K562 (cell line): Measurements from ENCODE around the gene SLAMF8. TPM values are rescaled to one million over a fixed set of nuclear protein-coding genes. Genes with fewer than 3 reads are reported as not detected.

Experiments used
- ATAC-seq: fragments of 200-7000 bp; cut with Tn5 transposase; 3 replicates; pipeline ENCODE4 v1.9.1; 2020; ENCODE audit warnings: moderate library complexity
- BruUV-seq: library from RNA; stranded (reverse); fragments of 400-500 nt; replicated peaks from 2 replicates; lab custom pipeline; 2021; lab: Mats Ljungman, UMichigan
- CTCF ChIA-PET: fragments of 300-600 bp; formaldehyde crosslinking; extraction: SDS; loops from one replicate; lab custom pipeline; 2021; ENCODE audit warnings: low intra/inter-chr PET ratio; lab: Yijun Ruan, JAX
- POLR2A ChIA-PET: fragments of 300-600, 350-650 bp; sonication (Branson Sonifier 250); formaldehyde crosslinking; extraction: SDS; loops from one replicate; lab custom pipeline; 2021; ENCODE audit warnings: antibody characterized with exemption, inconsistent platforms; lab: Yijun Ruan, JAX
- DNase-seq, 4 experiments: peaks; one replicate each; pipeline versions ENCODE4 v3.0.0 to v3.0.0-alpha.2; 2011 to 2018; ENCODE audit warnings: low spot score in 3 of 4, mixed read lengths in 3 of 4; ENCODE audit errors: extremely low read depth in 1 of 4
- FAIRE-seq: peaks from 2 replicates; lab custom pipeline; 2011; peaks lifted over from hg19 to GRCh38; lab: Jason Lieb, UNC
- H2AFZ ChIP-seq: 2 replicates; pipeline ENCODE4 v1.6.0; 2011; ENCODE audit warnings: low read depth, low read length, control low read depth, inconsistent platforms
- H3K27ac ChIP-seq: fragments of 200-600 bp; 3 replicates; pipeline ENCODE4 v1.8.0; 2011; ENCODE audit warnings: low read depth, mild to moderate bottlenecking, control low read depth, inconsistent platforms, low read length, moderate library complexity, mixed read lengths; ENCODE audit errors: extremely low read depth
- H3K27me3 ChIP-seq, 2 experiments: fragments of 300-600 bp in 1 of 2; 2 replicates in 1 of 2; 3 replicates in 1 of 2; pipeline versions ENCODE4 v1.6.0 to v1.8.0; 2011; ENCODE audit warnings: inconsistent platforms in 2 of 2, low read length in 2 of 2, mild to moderate bottlenecking in 1 of 2, mixed read lengths in 1 of 2, moderate library complexity in 1 of 2; ENCODE audit not compliant: control insufficient read depth in 2 of 2, insufficient read depth in 2 of 2
- H3K36me3 ChIP-seq: fragments of 300-600 bp; 3 replicates; pipeline ENCODE4 v1.8.0; 2011; ENCODE audit warnings: mild to moderate bottlenecking, low read length, inconsistent platforms; ENCODE audit not compliant: control insufficient read depth, insufficient read depth
- H3K4me1 ChIP-seq, 2 experiments: fragments of 200-600 bp in 1 of 2; replicated peaks in 1 of 2; 2 replicates in 1 of 2; 3 replicates in 1 of 2; pipeline versions ENCODE4 v1.5.1 to v1.8.0; 2011; ENCODE audit warnings: inconsistent platforms in 2 of 2, low read length in 2 of 2, mild to moderate bottlenecking in 1 of 2, mixed read lengths in 1 of 2, moderate library complexity in 1 of 2; ENCODE audit not compliant: control insufficient read depth in 2 of 2, insufficient read depth in 2 of 2
- H3K4me2 ChIP-seq: 2 replicates; pipeline ENCODE4 v1.6.1; 2011; ENCODE audit warnings: low read length, control low read depth, inconsistent platforms, mixed read lengths; ENCODE audit not compliant: insufficient read depth
- H3K4me3 ChIP-seq: fragments of 200-600 bp; sonication (generic), shearing (Covaris generic); 2 replicates; pipeline ENCODE4 v1.5.1; 2016; ENCODE audit warnings: control low read depth, inconsistent platforms
- H3K79me2 ChIP-seq: fragments of 200-600 bp; 3 replicates; pipeline ENCODE4 v1.8.0; 2011; ENCODE audit warnings: low read length, inconsistent platforms; ENCODE audit not compliant: control insufficient read depth, insufficient read depth
- H3K9ac ChIP-seq, 2 experiments: 2 replicates each; pipeline versions ENCODE4 v1.6.0 to v1.6.1; 2011; ENCODE audit warnings: low read depth in 2 of 2, low read length in 2 of 2, control low read depth in 1 of 2, inconsistent platforms in 1 of 2, mild to moderate bottlenecking in 1 of 2, mixed read lengths in 1 of 2; ENCODE audit not compliant: insufficient read depth in 1 of 2
- H3K9me1 ChIP-seq: one replicate; pipeline ENCODE4 v1.6.0; 2011; ENCODE audit warnings: inconsistent platforms, mild to moderate bottlenecking, low read length, moderate library complexity; ENCODE audit not compliant: control insufficient read depth, insufficient read depth
- H3K9me3 ChIP-seq: replicated peaks from 2 replicates; pipeline ENCODE4 v1.5.1; 2011; ENCODE audit warnings: low read depth, low read length, inconsistent platforms; ENCODE audit not compliant: control insufficient read depth, insufficient read depth
- H4K20me1 ChIP-seq: replicated peaks from 2 replicates; pipeline ENCODE4 v1.6.1; 2011; ENCODE audit warnings: low read length, inconsistent platforms, mixed read lengths; ENCODE audit not compliant: control insufficient read depth, insufficient read depth
- HLTF ChIP-seq: fragments of 450-650 bp; IDR thresholded peaks from 2 replicates; pipeline ENCODE4 v1.6.1; 2016
- KAT2B ChIP-seq: IDR thresholded peaks from one replicate; pipeline ENCODE4 v1.6.1; 2012; ENCODE audit warnings: low read depth, mild to moderate bottlenecking, control low read depth, inconsistent platforms, low read length, moderate library complexity
- REST ChIP-seq, 2 experiments: fragments of 450-650 bp; formaldehyde crosslinking in 1 of 2; IDR thresholded peaks; 2 replicates each; pipeline versions ENCODE4 v1.4.0 to v1.6.1; 2014 to 2020; ENCODE audit warnings: mild to moderate bottlenecking in 2 of 2, borderline replicate concordance in 1 of 2, low read depth in 1 of 2
- SAP30 ChIP-seq: fragments of 200-600 bp; sonication (generic); IDR thresholded peaks from 2 replicates; pipeline ENCODE4 v1.6.1; 2012; ENCODE audit warnings: borderline replicate concordance, low read depth, mild to moderate bottlenecking, moderate library complexity, low read length, control low read depth, inconsistent platforms; ENCODE audit not compliant: insufficient read depth, poor library complexity, severe bottlenecking
- SMAD3 ChIP-seq: fragments of 450-650 bp; formaldehyde crosslinking; conservative IDR thresholded peaks from 2 replicates; pipeline ENCODE4 v1.4.0; 2020; ENCODE audit warnings: mild to moderate bottlenecking
- SMARCA4 ChIP-seq: fragments of 450-650 bp; IDR thresholded peaks from 2 replicates; pipeline ENCODE4 v1.6.1; 2016
- SP2 ChIP-seq: IDR thresholded peaks from 2 replicates; pipeline ENCODE4 v1.6.1; 2011; ENCODE audit warnings: mild to moderate bottlenecking, low read depth, low read length, moderate library complexity; ENCODE audit not compliant: poor library complexity, severe bottlenecking; ENCODE audit errors: extremely low read depth
- ZBTB8A ChIP-seq: fragments of 450-650 bp; IDR thresholded peaks from 2 replicates; pipeline ENCODE4 v1.6.1; 2018; ENCODE audit warnings: mild to moderate bottlenecking, moderate library complexity; ENCODE audit not compliant: partially characterized antibody
- ZNF197 ChIP-seq: fragments of 200-800 bp; sonication (Bioruptor generic); IDR thresholded peaks from 2 replicates; pipeline ENCODE4 v1.6.1; 2016; ENCODE audit warnings: low read depth, missing genetic modification characterization, missing compliant biosample characterization
- ZNF398 ChIP-seq: fragments of 250-450 bp; sonication (Bioruptor Pico); IDR thresholded peaks from 2 replicates; pipeline ENCODE4 v1.8.0; 2021; ENCODE audit warnings: moderate library complexity, mild to moderate bottlenecking, inconsistent platforms
- WGBS: fragments of 100-300 bp; shearing (Covaris generic); methylation state at CpG from one replicate; pipeline ENCODE4 v1.1.6; 2016; ENCODE audit warnings: low coverage, mixed read lengths; ENCODE audit not compliant: insufficient coverage; ENCODE audit errors: missing lambda C conversion rate; 5-methylcytosine and 5-hydroxymethylcytosine counted together
- in situ Hi-C: fragments of 300-500 bp; cut with MboI; formaldehyde crosslinking; loops from 4 replicates; pipeline ENCODE4 v1.15.0; 2018; ENCODE audit warnings: inconsistent platforms, mixed read lengths
- intact Hi-C: fragments of 100-400 bp; cut with micrococcal nuclease; formaldehyde crosslinking; loops from 2 replicates; pipeline ENCODE4 v1.14.2; 2022
- polyA plus RNA-seq, 8 experiments: library from polyadenylated mRNA; depleted of rRNA in 4 of 8; stranded (reverse) in 5 of 8; unstranded in 3 of 8; fragments of >200 nt; fragmentation: Nextera tagmentation in 2 of 8; fragmentation: Illumina TruSeq in 1 of 8; extraction: Ambion mirVana in 2 of 8; extraction: Trizol in 1 of 8; gene quantifications; 2 replicates each; pipeline versions ENCODE4 v1.2.1 to v1.2.3, GENCODE V29; 2011 to 2014; ENCODE audit warnings: inconsistent platforms in 1 of 8, missing spikeins in 1 of 8
- total RNA-seq, 7 experiments: library from RNA; depleted of rRNA in 6 of 7; stranded (reverse); fragments of >200 nt in 6 of 7; fragmentation: Illumina TruSeq in 2 of 7; extraction: Trizol in 2 of 7; gene quantifications; 2 replicates each; pipeline versions ENCODE4 v1.2.1 to v1.2.3, GENCODE V29; 2011 to 2021; ENCODE audit warnings: low replicate concordance in 1 of 7
- TF ChIP-seq, protein P1 (sequence below): sonication (generic); formaldehyde crosslinking; IDR thresholded peaks from 2 replicates; pipeline ENCODE4 v1.8.0; 2022; ENCODE audit warnings: mild to moderate bottlenecking, low read depth, missing genetic modification reagents

The SLAMF8 gene
- total and polyA plus RNA-seq, 9 of the 15 experiments (the other 6 are each of a cell fraction or from before 2014, with no cell fraction given): not detected

GRCh38 chr1:159783724-159784123 lies 42.9 kb upstream of the SLAMF8 start:
- ATAC-seq: no peak
- no peak for DNase-seq
- in situ Hi-C loops: no loop called here
- Histone ChIP-seq H3K27me3 (0 out of 5 replicates have a peak, but pooled peaks cover 0 to 1% of the 10 kb centered on the region in 2 experiments), H3K4me1 (peaks cover 0 to 17% of the 10 kb centered on the region in 2 experiments; a peak in 3 of 5 replicates), H3K9ac (no peak overlapping the region), H3K4me3 (no peak overlapping the region), H3K9me1 (no peaks in the 10 kb centered on the region), H3K36me3 (no peaks in the 10 kb centered on the region), H2AFZ (no peak overlapping the region), H3K9me3 (no peaks in the 10 kb centered on the region), H3K79me2 (no peaks in the 10 kb centered on the region; the same call in 2 of the 3 replicates), H4K20me1 (no peaks in the 10 kb centered on the region; the same call in 1 of the 2 replicates), H3K27ac (no peak overlapping the region), H3K4me2 (no peak overlapping the region)
- ChIA-PET POLR2A (interaction anchor here (0.6 to 1.8 kb wide), 2 partner anchors 15 to 216 kb away, joined by 5 to 7 read pairs; no protein-coding TSS in a partner anchor), CTCF (no interaction called here)
- 0% methylated on average over 1 of the region's 1 CpG for WGBS
- no TSS peak for BruUV-seq
- intact Hi-C loops: loop anchor here (5.0 kb wide), 4 partner anchors 34 to 224 kb away; partner anchors contain the start of gene IGSF9
- no peak for FAIRE-seq
- TF ChIP-seq SAP30: no peak
- no peak for TF ChIP-seq SP2
- TF ChIP-seq SMARCA4: no peak
- TF ChIP-seq ZNF398: no peak
- TF ChIP-seq KAT2B: no peak
- no peak for TF ChIP-seq ZBTB8A
- TF ChIP-seq SMAD3: no peak
- no peak for TF ChIP-seq REST (IDR thresholded peaks at IDR 0.05; ENCODE audit: borderline replicate concordance)
- no peak for TF ChIP-seq REST (CRISPR knock-in tag; IDR thresholded peaks at IDR 0.05; ENCODE audit: low read depth)
- TF ChIP-seq ZNF197: no peak
- no peak for TF ChIP-seq HLTF
- TF ChIP-seq, protein P1, sequence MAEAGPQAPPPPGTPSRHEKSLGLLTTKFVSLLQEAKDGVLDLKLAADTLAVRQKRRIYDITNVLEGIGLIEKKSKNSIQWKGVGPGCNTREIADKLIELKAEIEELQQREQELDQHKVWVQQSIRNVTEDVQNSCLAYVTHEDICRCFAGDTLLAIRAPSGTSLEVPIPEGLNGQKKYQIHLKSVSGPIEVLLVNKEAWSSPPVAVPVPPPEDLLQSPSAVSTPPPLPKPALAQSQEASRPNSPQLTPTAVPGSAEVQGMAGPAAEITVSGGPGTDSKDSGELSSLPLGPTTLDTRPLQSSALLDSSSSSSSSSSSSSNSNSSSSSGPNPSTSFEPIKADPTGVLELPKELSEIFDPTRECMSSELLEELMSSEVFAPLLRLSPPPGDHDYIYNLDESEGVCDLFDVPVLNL (CRISPR knock-in tag): no peak
